OCI-LY7 (cell line): ENCODE measurements around the gene PRKN.

Experiments used
- EZH2phosphoT487 ChIP-seq: fragments of 200-600 bp; sonication (generic); IDR thresholded peaks from 2 replicates; pipeline ENCODE4 v1.6.1; 2018; ENCODE audit warnings: low read depth, borderline replicate concordance, mild to moderate bottlenecking, mixed run types, antibody characterized with exemption, low read length, moderate library complexity, mixed read lengths
- TF ChIP-seq, protein P1 (sequence below): fragments of 200-600 bp; sonication (generic); conservative IDR thresholded peaks from 2 replicates; pipeline ENCODE4 v1.5.1; 2014; ENCODE audit warnings: mild to moderate bottlenecking, antibody characterized with exemption, low read length, moderate library complexity, mixed read lengths

DNA sequence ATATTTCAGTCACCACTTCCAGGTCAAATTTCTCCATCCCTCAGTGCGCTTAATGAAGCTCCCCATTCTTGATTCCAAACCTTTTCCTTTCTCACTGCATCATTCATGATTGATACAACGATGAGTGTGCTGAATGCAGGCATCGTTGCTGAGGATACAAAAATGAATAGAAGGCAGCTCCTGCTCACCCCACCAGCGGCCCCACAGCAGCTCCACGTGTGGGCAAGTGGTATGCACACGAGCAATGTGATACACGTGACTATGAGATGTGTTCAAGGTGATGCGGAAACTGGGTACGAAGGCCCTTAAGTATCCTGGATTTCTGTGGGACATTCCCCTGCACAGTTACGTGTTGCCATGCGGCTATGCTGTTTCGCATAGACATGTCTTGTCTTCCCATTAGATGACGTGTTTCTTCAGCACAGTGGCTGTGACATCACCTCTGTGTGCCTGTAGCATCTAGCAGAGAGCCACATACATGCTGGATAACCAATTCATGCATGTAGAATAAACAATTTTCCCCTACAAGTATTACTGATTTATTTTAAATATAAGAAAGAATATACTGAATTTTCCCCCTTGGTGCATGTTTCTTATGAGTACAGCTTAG, 1193.2 kb downstream of the PRKN start:
- TF ChIP-seq, protein P1, sequence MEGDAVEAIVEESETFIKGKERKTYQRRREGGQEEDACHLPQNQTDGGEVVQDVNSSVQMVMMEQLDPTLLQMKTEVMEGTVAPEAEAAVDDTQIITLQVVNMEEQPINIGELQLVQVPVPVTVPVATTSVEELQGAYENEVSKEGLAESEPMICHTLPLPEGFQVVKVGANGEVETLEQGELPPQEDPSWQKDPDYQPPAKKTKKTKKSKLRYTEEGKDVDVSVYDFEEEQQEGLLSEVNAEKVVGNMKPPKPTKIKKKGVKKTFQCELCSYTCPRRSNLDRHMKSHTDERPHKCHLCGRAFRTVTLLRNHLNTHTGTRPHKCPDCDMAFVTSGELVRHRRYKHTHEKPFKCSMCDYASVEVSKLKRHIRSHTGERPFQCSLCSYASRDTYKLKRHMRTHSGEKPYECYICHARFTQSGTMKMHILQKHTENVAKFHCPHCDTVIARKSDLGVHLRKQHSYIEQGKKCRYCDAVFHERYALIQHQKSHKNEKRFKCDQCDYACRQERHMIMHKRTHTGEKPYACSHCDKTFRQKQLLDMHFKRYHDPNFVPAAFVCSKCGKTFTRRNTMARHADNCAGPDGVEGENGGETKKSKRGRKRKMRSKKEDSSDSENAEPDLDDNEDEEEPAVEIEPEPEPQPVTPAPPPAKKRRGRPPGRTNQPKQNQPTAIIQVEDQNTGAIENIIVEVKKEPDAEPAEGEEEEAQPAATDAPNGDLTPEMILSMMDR, result no peak
- no peak for TF ChIP-seq EZH2phosphoT487
